IPS-20b (cell line): Measurements from ENCODE around the gene ABHD15.

Experiments used
- H3K27ac ChIP-seq: one replicate; pipeline ENCODE4 v1.5.1; 2013; ENCODE audit warnings: low read length
- H3K27me3 ChIP-seq: 2 replicates; pipeline ENCODE4 v1.6.1; 2013; ENCODE audit warnings: mild to moderate bottlenecking, low read length, inconsistent platforms; ENCODE audit not compliant: insufficient read depth
- H3K36me3 ChIP-seq: 2 replicates; pipeline ENCODE4 v1.6.1; 2013; ENCODE audit warnings: low read depth, mild to moderate bottlenecking, inconsistent platforms, low read length, moderate library complexity; ENCODE audit not compliant: insufficient read depth
- H3K4me1 ChIP-seq: 2 replicates; pipeline ENCODE4 v1.6.1; 2013; ENCODE audit warnings: mild to moderate bottlenecking, control low read depth, inconsistent platforms, low read length, moderate library complexity; ENCODE audit not compliant: insufficient read depth
- H3K4me3 ChIP-seq: 2 replicates; pipeline ENCODE4 v1.5.1; 2013; ENCODE audit warnings: mild to moderate bottlenecking, low read length, inconsistent platforms
- H3K9ac ChIP-seq: 2 replicates; pipeline ENCODE4 v1.6.1; 2013; ENCODE audit warnings: low read depth, mild to moderate bottlenecking, inconsistent platforms, low read length, moderate library complexity
- H3K9me3 ChIP-seq: 2 replicates; pipeline ENCODE4 v1.6.1; 2013; ENCODE audit warnings: mild to moderate bottlenecking, low read depth, low read length, inconsistent platforms; ENCODE audit not compliant: insufficient read depth

ABHD15 gene

DNA sequence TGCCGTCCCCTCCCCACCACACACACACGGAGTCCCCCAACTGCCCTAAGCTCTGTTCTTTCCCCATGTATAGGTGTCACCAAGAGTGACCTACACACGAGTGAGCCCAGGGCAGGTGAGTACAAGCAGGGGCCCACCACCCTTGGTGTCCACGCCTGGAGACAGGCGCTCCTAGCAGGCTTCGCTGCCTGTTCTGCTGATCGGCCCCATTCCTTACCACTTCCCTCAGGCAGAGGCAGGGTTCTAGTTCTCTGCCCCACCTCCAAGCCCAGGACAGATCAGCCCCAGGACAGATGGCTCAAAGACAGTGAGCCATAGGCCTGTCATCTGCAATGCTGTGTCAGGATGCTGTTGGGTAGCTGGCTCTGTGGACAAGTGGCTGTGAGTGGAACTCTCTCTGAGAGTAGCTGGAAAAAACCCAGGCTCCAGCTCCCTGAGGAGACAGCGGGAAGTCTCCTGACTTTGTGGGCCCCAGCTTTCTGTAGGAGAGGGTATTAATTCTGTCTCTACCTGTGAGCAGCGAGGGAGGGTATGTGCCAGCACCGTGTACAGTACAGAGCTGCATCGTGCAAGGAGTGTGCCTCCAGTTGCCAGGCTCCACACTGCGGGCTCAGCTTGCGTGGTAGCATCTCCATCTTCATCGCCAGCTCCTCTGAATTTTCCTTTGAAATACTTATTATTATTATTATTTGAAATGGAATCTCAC lies 2.6 kb upstream of the ABHD15 start:
- H3K27ac ChIP-seq: no peak overlapping the region
- H3K9me3 ChIP-seq: no peaks in the 10 kb centered on the region
- H3K4me3 ChIP-seq: peak overlapping the region; percentile 87
- H3K27me3 ChIP-seq: peaks cover 72% of the 10 kb centered on the region
- H3K9ac ChIP-seq: peak overlapping the region; percentile 79; the same call in 1 of the 2 replicates
- H3K36me3 ChIP-seq: peaks cover 3% of the 10 kb centered on the region
- H3K4me1 ChIP-seq: peaks cover 13% of the 10 kb centered on the region; the same call in 1 of the 2 replicates

DNA sequence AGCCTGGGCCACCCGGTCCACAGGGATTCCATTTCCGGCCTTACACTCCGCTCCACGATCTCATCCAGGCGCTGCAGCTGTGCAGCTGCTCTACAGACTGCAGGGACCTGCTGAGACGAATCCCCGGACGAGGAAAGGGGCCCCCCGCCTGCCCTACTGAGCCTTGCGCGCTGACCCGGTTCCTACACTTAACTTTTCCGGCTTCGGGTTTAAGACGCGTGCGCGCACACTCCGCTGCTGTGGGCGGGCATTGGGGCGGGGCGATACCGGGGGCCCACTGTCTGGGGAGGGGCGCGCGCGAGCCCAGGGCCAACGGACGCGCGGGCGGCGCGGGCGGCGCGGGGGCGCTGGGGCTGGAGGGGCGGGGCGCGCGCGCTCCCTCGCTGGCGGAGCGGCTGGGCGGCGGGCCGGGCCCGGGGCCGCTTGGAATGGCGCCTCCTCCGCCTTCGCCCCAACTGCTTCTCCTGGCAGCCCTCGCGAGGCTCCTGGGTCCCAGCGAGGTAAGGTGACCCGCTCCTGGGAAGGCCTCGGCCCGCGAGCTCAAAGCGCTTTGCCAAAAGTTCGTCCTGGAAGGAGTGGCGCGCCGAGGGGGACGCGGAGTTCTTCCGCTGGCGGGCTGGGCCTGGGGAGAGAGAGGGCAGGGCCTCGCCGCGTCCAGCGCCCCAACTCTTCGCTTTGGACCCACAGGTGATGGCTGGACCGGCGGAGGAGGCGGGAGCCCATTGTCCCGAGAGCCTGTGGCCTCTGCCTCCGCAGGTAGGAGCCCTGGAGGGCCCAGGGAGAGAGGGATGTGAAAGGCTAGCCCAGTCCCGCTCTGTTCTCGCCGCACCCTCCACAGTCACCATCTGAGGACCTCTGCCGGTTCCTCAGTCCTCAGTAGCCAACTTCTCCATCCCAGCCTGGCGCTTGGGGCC lies 1.8 kb upstream of the ABHD15 start, which contains the start of gene TP53I13:
TSS of gene TP53I13 (plus strand) at position 371 of the 914 bp plus-strand sequence. CDS start at position 429, 58 bp downstream.
- Histone ChIP-seq H3K27ac (no peak within 1 kb of the TSS), H3K9ac (peak within 1 kb of the TSS; percentile 79), H3K4me3 (peak within 1 kb of the TSS; percentile 87), H3K27me3 (peaks cover 78% of the 10 kb centered on the region), H3K4me1 (peaks cover 13% of the 10 kb centered on the region; the same call in 1 of the 2 replicates), H3K36me3 (no peaks in the 10 kb centered on the region), H3K9me3 (no peaks in the 10 kb centered on the region)

DNA sequence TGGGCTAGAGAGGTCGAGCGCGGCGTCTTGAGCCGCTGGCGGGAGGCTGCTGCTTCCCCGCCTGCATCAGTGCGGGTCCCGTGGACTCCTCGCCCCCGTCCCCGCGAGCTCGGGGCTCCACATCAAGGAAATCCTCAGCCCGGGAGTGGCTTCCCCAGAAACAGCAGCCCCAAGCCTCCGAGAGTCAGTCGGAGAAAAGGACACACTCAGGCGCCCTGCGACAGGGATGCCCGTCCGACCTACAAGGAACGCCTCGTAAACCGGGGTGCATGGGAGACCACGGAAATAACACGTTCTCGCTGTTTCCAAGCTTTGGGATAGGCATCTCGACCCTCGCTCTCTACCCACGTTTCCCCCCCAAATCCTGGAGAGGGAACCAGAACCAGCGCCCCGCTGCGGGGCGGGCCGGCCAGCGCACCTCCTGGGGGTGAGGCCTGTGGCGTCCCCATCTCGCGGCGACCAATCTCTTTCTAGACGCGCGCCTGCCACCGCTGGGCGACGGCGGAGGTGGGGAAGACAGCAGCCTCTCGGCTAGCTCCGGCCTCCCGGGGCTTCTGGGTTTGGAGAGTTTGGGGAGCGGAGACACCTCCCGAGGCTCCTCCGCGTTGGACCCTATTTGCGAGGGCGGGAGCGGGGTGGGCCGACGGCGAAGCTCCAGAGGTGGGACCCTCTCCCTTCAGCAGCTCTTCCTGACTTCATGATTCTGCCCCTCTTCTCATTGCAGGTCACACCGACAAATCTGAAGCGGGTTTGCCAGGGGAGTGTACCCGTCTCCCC lies 905 bp upstream of the ABHD15 start:
- H3K9ac ChIP-seq: peak overlapping the region; percentile 67; the same call in 1 of the 2 replicates
- no peak overlapping the region for H3K27ac ChIP-seq
- peak overlapping the region; percentile 86 for H3K4me3 ChIP-seq
- no peaks in the 10 kb centered on the region for H3K36me3 ChIP-seq
- peaks cover 78% of the 10 kb centered on the region for H3K27me3 ChIP-seq
- H3K9me3 ChIP-seq: no peaks in the 10 kb centered on the region
- peaks cover 13% of the 10 kb centered on the region; the same call in 1 of the 2 replicates for H3K4me1 ChIP-seq

DNA sequence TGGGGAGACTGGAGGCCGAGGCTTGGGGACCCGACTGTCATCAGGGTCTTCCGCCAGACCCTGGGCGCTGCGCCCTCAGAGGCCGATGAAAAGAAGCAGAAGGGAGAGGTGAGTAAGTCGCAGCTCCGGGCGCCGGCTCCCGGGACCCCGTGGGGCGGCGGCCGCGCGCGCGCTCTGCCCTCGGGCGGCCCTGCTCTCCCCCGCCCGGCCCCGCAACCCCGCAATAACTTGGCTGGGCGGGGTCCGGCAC lies 392 bp upstream of the ABHD15 start:
- H3K9ac ChIP-seq: no peak overlapping the region
- no peaks in the 10 kb centered on the region for H3K9me3 ChIP-seq
- H3K36me3 ChIP-seq: no peaks in the 10 kb centered on the region
- peaks cover 77% of the 10 kb centered on the region for H3K27me3 ChIP-seq
- peaks cover 13% of the 10 kb centered on the region; the same call in 1 of the 2 replicates for H3K4me1 ChIP-seq
- no peak overlapping the region for H3K27ac ChIP-seq
- H3K4me3 ChIP-seq: peak overlapping the region; percentile 86; the same call in 1 of the 2 replicates

DNA sequence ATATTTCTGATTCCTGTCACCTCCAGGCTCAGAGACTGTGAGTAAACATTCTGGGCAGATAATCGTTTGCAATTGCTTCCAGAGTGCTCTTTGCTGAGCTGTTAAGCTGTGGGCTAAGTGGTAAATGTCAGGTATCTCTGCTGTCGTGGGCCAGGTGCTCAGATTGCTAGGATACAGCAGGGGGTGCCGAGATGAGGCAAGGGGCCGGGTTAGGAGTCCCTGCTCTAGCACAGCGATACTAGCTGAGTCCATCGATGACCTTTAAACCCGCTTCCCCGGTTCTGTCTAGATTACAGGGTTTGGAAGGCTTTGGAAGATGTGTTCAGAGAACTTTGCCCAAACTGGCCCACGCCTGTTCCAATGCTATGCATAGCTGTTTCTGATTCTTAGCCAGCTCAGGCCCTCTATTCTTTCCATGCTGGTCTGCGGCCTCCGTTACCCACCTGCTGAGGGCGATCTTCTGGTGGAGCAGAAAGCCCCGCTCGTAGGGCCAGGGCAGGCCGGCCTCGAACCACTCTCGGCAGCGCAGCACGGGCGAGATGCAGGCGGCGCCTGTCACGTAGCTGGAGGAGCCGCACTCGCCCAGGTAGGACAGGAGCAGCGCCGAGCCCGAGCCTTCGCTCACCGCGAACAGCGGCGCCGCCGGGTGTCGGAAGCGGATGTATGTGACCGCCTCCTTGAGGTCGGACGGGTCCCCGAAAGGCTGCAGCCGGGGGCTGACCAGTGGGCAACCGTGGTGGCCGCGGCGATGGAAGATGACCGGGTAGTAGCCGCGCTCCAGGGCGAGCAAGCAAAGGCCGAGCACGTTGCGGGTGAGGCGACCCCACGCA lies 979 bp downstream of the ABHD15 start:
- H3K4me1 ChIP-seq: peaks cover 13% of the 10 kb centered on the region; the same call in 1 of the 2 replicates
- no peak overlapping the region for H3K27ac ChIP-seq
- H3K4me3 ChIP-seq: peak overlapping the region; percentile 50
- H3K36me3 ChIP-seq: no peaks in the 10 kb centered on the region
- no peak overlapping the region for H3K9ac ChIP-seq
- H3K9me3 ChIP-seq: no peaks in the 10 kb centered on the region
- peaks cover 66% of the 10 kb centered on the region for H3K27me3 ChIP-seq

DNA sequence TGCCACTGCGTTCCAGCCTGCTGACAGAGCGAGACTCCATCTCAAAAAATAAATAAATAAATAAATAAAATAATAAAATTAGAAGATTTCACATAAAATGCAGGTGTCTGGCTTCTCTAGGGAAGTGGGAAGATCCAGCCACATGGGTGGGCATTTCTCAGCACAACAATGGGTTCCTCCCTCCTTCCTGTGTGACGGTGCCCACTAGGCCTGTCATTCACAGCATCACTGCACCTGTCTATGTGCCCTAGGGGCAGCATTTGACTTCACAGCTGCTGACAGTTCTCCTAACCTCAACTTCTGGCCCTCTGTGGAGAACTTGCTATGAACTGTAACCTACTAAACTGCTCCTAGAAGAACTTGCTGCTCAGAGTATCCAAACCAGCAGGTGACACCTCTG lies 3.0 kb downstream of the ABHD15 start:
- H3K9me3 ChIP-seq: no peaks in the 10 kb centered on the region
- peaks cover 50% of the 10 kb centered on the region for H3K27me3 ChIP-seq
- peaks cover 6% of the 10 kb centered on the region; the same call in 1 of the 2 replicates for H3K4me1 ChIP-seq
- no peak overlapping the region for H3K9ac ChIP-seq
- H3K36me3 ChIP-seq: no peaks in the 10 kb centered on the region
- H3K27ac ChIP-seq: no peak overlapping the region
- no peak overlapping the region for H3K4me3 ChIP-seq

DNA sequence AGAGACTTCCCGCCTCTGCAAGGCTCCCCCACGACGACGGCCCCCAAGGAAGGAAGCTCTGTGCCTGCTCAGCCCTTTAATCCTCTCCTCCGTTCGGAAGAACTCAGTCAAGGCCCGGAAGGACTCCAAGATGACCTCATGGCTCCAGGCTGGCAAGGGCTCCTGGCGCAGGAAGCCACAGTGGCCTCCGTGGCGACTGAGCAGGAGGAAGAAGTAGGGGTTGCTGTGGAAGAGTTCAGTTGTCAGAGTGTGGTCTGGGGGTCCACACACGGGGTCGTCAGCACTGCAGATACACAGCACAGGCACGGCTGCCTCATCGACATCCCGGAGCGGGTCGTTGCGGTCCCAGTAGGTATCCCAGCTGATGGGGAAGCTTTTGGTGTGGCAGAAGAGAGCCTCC lies 4.2 kb downstream of the ABHD15 start:
- no peaks in the 10 kb centered on the region for H3K9me3 ChIP-seq
- H3K9ac ChIP-seq: no peak overlapping the region
- no peak overlapping the region for H3K4me3 ChIP-seq
- H3K36me3 ChIP-seq: no peaks in the 10 kb centered on the region
- H3K4me1 ChIP-seq: peaks cover 6% of the 10 kb centered on the region; the same call in 1 of the 2 replicates
- H3K27ac ChIP-seq: no peak overlapping the region
- H3K27me3 ChIP-seq: peaks cover 42% of the 10 kb centered on the region

DNA sequence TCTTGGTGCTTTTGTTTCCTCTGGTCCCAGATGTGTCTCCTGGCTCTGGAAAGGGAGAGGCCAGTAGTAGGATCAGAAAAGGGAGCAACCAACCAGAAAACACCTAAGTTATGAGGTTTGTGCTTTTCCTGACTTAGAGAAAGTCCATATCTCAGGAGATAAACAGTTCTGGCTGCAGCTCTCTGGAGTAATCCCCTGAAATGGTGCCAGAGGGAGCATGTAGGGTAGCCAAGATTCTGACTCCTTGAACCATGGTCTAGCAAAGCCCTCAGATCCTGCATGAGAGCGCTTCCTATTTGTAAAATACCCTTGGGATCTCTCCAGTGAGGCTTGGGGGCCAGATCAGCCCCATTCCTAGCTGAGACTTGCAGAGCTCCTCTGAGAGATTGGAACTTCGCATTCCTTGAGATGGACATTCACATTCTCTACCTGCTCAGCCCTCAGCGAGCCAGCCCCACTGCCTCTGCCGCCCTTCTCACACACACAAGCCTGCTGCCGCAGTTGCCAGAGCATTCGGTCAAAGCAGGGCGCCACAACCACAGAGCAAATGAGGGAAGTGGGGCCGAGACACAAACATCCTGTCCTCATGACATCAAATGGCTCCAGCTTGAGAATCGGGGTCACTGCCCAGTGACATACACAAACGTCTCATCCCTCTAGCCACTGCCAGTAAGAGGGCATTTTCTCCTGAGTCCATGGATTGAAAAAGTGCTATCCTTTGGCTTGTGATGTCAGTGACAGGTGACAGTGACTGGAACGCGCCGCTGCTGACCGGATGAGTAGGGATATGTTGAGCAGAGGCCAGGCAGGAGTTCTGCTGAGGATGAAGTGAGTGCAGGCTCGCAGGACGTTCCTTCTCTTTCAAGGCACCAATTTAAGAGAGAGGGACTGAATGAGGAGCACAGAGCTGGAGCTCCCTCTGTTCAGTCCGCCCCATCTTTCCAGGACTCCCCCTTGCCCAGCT lies 5.0 kb downstream of the ABHD15 start:
- H3K36me3 ChIP-seq: no peaks in the 10 kb centered on the region
- H3K9ac ChIP-seq: no peak overlapping the region
- H3K27me3 ChIP-seq: peaks cover 34% of the 10 kb centered on the region
- no peak overlapping the region for H3K27ac ChIP-seq
- no peak overlapping the region for H3K4me3 ChIP-seq
- H3K4me1 ChIP-seq: peaks cover 6% of the 10 kb centered on the region; the same call in 1 of the 2 replicates
- no peaks in the 10 kb centered on the region for H3K9me3 ChIP-seq

DNA sequence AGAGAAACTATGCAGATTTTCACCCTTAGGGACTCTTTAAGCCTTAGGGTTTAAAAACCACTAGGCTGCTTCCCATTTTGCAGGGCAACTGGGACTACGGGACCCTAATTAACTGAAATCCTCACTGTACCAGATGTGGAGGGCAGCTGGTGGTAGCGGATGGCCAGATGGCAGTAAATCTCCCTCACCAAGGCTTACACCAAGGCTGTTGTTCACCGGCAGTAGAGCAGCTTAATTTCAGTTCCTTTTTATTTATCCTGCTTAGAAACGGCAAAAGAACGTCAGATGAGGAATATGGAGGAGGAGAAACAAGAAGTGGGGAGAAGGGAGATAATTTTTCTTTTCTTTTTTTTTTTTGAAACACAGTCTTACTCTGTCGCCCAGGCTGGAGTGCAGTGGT lies 6.5 kb downstream of the ABHD15 start:
- H3K4me1 ChIP-seq: peaks cover under 1% of the 10 kb centered on the region; the same call in 1 of the 2 replicates
- no peaks in the 10 kb centered on the region for H3K36me3 ChIP-seq
- no peak overlapping the region for H3K9ac ChIP-seq
- no peak overlapping the region for H3K4me3 ChIP-seq
- no peak overlapping the region for H3K27ac ChIP-seq
- H3K9me3 ChIP-seq: no peaks in the 10 kb centered on the region
- H3K27me3 ChIP-seq: peaks cover 19% of the 10 kb centered on the region

DNA sequence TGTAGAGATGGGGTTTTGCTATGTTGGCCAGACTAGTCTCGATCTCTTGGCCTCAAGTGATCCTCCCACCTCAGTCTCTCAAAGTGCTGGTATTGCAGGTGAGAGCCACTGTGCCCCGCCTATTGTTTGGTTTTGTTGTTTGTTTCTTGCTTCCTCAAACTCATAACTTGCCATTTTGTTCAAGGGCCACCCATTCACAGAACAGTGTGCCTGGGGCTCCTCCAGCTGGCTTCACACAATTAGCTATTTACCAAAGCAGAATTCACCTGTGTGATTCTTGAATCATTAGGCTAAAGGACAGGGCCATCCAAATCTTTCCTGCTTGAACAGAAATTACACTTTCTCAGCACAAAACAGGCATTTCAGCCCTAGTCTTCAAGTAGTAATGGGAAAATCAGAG lies 7.2 kb downstream of the ABHD15 start:
- Histone ChIP-seq H3K9ac (no peak overlapping the region), H3K4me1 (no peaks in the 10 kb centered on the region), H3K36me3 (no peaks in the 10 kb centered on the region), H3K9me3 (no peaks in the 10 kb centered on the region), H3K27ac (no peak overlapping the region), H3K27me3 (peaks cover 13% of the 10 kb centered on the region), H3K4me3 (no peak overlapping the region)
